Loucy (cell line): ENCODE measurements around the gene IGDCC3.

Source experiments
- CTCF ChIP-seq: fragments of 200-600 bp; sonication (generic); conservative IDR thresholded peaks from 2 replicates; pipeline ENCODE4 v1.5.1; 2014; ENCODE audit warnings: mild to moderate bottlenecking, antibody characterized with exemption, low read length
- EZH2phosphoT487 ChIP-seq: fragments of 200-600 bp; IDR thresholded peaks from 2 replicates; pipeline ENCODE4 v1.6.1; 2018; ENCODE audit warnings: antibody characterized with exemption, mild to moderate bottlenecking, moderate library complexity, borderline replicate concordance

- peak; percentile 96 for TF ChIP-seq CTCF
- TF ChIP-seq EZH2phosphoT487 = no peak
These were observed 73.2 kb downstream of the IGDCC3 start, which contains the start of gene RNU5B-1 for GRCh38 chr15:65304381-65305149.
